Activated CD4-positive, alpha-beta T cell treated with anti-CD3 and anti-CD28 coated beads, Interleukin-2, Interleukin-4, amounts not matched to agents 100 ng/mL and 50 ng/mL, durations not matched to agents 16 hours and 8 hours (primary cell): ENCODE measurements around the gene SPCS2.
"Not testable (repeated sequence)": the region's sequence is repeated elsewhere in the genome, so short reads cannot be mapped to it uniquely, and the experiment has no call there.

Source experiments
- DNase-seq: peaks from one replicate; pipeline ENCODE4 v3.0.0-alpha.2; 2020; ENCODE audit warnings: low spot score

Gene SPCS2

DNA sequence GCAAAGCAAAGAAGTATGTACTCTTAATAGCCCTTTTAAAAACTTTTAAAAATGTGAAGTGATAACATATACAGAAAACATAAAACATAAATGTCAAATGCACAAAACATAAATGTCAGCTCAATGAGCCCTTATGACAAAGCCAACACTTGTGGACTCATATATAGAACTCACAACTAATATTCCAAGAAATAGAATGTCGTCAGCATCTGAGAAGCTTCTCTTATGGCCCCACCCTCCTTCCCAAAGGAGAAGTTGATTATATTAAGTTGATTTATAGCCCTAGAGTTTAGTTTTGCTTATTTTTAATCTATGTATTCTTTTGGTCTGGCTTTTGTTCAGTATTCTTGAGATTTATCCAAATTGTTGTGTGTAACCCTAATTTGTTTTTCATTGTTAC, 53.5 kb downstream of the SPCS2 start:
- DNase-seq: no peak

DNA sequence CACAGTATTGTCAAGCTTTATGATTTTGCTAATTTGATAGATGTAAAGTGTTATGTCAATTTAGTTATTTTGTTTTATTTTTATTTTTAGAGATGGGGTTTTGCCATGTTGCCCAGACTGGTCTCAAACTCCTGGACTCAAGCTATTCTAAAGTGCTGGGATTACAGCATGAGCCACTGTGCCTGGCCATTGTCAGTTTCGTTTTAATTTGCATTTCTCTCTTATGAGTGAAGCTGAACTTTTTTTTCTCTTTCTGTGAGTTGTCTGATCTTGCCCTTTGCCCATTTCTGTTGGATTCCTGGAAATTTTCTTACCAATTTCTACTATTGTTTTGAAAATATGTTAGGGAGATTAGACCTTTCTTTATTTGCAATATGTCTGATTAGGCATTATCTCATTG, 55.1 kb downstream of the SPCS2 start:
- DNase-seq: no peak

DNA sequence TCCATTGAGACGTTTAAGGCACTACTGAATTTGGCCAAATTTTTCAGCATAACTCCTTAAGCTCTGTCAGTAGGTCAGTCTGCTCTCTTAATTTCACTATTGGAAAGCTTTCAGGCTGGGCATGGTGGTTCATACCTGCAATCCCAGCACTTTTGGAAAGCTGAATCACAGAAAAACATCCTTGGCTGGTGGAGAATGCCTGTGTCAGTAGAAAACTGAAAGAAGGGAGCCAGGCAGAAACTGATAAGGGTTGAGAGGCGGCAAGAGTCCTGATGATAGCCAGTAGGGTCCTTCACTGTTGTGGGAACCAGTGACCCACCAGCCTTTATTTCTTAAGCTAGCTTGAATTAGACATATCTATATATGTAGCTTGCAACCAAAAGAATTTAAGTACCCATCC, 62.3 kb downstream of the SPCS2 start:
- no peak for DNase-seq

DNA sequence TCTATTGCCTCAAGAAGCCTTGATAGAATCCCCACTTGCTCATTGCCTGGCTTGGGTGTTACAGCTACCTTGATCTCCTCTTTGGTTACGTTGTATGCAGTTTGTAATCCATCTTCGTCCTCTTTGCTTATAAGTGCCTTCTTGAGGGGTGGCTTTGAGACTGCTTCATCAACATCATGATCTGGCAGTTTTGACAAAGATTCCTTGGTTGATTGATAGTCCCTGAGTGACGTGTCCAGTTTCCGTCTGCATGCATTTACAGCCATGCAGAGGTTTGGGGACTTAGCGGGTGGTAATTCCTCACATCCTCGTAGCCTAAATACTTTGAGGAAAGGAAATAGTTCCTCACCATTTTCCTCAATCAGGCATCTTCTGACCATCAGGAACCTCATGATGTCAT, 62.8 kb downstream of the SPCS2 start:
- no peak for DNase-seq

DNA sequence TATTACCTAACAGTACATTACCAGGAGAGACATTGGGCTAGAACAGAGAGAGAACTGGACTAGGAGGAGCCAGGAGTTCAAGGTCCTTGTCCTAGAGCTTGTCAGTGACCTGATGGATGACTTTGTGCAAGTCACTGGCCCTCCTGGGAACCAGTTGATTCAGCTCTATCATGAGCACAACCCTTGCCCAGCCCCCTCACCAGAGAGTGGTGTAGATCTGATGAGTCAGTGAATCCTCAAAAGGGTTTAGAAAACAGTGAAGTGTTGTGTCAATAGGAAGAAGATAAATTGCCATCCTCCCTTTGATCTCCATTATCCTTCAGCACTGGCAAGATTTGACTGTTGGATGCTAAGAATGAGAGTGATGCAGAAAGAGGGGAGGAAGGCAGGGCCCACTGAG, 64.0 kb downstream of the SPCS2 start:
- no peak for DNase-seq

DNA sequence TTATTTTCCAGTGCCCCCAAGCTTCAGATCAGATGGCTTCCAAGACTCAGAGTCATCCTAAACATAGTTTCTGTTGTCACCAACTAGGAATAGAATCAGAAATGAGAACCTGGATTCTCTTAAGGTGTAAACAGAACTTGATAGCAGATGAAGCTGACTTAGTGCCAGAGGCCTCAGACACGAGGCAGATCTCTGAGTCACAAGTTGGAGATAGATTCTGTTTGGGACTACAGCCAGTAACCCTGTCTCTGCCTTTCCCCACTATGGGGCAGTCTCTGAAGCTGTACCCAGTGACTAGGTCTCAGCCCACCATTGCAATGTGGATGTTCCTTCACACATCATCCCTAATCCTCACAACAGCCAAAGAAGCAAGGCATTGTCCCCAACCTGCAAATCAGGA, 65.1 kb downstream of the SPCS2 start:
- DNase-seq: no peak

DNA sequence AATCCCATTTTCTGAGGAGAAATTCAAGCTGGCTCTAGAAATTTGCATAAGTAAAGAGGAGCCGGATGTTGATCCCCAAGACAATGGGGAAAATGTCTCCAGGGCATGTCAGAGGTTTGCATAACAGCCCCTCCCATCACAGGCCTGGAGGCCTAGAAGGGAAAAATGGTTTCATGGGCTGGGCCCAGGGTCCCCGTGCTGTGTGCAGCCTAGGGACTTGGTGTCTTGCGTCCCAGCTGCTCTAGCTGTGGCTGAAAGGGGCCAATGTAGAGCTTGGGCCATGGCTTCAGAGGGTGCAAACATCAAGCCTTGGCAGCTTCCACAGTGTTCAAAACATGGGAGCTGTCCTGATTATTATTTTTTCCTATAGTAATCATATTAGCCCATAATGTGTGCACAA, 70.1 kb downstream of the SPCS2 start:
- DNase-seq: not testable (repeated sequence)

DNA sequence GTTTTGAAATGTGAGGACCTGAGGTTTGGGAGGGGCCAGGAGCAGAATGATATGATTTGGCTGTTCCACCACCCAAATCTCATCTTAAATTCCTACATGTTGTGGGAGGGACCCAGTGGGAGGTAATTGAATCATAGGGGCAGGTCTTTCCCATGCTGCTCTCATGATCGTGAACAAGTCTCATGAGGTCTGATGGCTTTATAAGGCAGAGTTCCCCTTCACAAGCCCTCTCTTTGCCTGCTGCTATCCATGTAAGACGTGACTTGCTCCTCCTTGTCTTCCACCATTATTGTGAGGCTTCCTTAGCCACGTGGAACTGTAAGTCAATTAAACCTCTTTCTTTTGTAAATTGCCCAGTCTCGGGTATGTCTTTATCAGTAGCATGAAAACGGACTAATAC, 71.3 kb downstream of the SPCS2 start:
- not testable (repeated sequence) for DNase-seq

DNA sequence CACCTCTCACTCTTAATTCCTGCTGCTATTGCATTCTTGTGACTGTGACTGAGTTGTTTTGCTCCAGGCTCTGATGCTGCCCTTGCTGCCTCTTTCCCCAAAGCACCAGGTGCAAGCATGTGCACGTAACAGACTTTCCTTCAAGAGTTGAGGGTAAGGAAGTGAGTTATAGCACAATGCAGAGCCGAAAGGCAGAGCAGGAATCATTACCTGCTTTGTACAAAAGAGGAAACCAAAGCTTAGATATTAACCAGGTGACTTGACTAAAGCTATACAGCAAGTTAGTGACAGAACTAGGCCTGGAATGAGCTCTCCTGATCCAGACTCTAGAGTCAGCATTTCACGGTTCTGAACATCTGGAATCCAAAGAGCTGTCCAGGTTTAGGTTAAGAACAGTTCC, 73.2 kb downstream of the SPCS2 start:
- DNase-seq: no peak

DNA sequence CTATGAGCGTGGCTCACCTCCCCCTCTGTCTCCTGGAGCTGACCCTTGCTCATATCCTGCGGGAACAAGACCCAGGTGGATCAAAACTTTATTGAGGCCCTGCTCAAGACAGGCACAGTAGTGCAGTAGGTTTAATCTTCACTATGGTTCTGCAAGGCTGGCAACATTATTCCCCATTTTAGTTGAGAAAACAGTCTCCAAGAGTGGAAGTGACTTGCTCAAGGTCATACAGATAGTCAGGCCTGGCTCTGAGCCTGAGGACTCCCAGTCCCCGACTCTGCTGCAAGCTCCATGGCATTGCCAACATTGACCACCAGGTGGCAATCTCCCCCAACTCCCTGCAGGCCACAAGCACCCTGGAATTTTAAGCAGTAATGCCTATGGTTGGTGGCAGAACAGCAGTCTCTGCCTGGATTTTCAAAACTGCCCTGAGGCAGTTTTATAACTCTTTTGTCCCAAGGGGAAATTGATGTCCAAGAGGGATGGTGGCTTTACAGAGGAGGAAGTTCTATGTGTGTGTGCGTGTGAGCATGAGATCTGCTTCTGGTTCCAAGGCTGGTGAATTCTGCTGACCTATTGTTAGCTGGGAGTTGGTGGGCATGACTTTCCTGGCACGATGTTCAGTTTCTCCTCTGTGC, 73.8 kb downstream of the SPCS2 start:
- DNase-seq: peak; percentile 74

DNA sequence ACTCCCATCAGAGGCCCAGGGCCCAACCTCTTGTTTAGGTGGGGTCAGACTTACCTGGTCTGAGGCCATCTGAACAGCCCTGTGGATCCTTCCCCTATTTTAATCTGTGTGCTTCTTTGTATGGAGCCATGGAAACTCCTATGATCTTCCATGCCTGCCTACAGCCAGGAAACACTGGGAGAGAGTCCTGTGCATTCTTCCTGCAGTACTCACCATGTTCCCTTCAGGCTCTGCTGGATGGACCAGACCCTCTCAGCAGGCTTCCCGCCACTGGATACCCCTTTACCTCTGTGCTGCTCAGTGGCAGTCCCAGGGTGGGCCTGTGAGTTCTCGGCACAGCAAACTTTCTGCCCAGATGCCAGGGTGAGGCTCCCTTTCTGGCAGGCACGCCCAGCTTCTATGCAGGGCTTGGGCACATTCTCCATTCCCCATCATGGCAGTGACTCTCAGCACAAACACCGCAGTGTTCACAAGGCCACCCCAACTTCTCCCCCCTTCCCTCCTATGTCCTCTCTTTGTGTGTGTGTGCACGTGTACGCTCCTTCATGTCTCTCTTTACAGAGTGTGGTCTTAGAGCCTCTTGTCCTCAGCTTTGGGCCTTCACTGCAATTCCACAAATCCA, 74.5 kb downstream of the SPCS2 start:
- DNase-seq: no peak

DNA sequence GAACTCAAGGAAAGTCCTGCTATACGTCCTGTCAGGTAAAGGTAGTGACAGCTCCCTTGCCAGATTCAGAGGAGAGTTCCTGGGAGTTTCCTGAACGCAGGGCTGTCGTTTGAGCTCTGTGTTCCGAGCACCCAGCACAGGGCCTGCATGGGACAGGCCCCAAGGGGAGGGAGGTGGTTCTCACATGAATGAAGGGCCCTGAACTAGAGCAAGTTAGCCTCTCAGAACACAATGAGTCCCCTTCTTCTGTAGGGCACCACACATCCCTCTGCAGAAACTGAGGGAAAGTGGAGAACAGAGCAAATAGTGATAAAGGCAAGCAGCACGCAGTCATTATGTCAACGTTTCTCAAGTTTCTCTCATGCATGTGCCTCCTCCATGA, 75.0 kb downstream of the SPCS2 start:
- DNase-seq: no peak

DNA sequence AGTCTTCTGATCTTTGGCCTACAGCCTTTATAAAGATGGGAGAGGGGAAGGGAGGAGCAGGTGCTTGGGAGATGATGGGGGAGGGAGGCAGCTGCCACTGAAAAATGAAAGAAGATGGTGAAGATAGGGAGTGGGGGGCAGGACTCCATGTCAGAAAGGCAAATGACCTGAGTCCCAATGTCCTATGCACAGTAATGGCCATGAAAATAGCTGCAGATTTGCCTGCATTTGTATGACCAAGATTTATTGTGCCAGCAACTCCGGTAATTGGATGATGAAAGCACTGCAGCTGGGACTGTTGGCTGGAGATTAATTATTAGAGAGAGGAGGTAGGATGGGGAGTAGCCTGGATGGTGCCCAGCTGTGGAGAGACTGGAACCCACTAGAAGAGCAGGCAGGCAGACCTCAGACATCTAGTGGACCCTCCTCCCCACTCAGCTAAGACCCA, 75.7 kb downstream of the SPCS2 start:
- no peak for DNase-seq

DNA sequence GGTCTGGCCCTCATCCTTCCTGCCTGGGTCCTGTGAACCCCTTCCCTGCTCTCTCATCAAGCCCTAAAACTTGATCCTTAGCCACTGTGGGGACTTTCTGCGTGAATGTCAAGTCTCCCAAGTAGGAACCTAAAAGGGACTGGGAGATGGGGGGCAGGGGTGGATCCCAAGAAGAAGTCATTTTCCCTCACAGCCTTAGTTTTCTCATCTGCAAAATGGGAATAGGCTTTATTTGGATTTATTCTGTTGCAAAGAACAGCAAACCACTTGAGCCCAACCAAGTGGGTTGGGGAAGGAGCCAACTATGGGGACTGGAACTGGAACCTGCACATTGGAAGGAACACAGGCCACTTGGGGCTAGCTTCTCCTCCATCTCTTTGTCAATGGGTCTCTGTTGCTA, 76.5 kb downstream of the SPCS2 start:
- no peak for DNase-seq

DNA sequence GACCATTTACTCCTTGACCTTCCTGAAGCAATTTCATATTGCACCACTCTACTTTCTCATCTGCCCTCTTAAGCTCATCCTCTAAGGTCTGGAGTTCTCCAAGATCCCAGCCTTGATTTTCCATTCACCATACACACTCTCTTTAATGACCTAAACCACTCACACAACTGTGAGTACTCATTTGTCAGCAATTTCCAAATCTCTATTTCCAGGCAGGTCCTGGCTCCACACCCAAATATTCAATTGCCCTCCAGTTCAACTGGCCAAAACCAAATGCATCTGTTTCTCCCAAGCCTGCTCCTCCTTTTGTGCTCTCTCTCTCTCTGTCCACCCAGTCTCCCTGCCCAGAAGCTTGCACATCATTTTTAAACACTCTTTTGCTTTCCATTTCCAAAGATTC, 79.3 kb downstream of the SPCS2 start:
- no peak for DNase-seq
